Mesenteric fat pad (tissue), 1 donor: ENCODE results near the gene TOGARAM2. TPM values are rescaled to one million over a fixed set of nuclear protein-coding genes. Genes with fewer than 3 reads are reported as not detected.
"Not testable (repeated sequence)": the region's sequence is repeated elsewhere in the genome, so short reads cannot be mapped to it uniquely, and the experiment has no call there.

Source experiments
- DNase-seq: peaks from one replicate; pipeline ENCODE4 v3.0.0-alpha.2; 2020; ENCODE audit warnings: low spot score
- total RNA-seq: library from RNA; stranded (reverse); fragmentation: NEBNext Ultra II Directional; extraction: Animal tissue kit (Norgen Biotek cat#: 25700); gene quantifications from one replicate; pipeline ENCODE4 v1.2.1, GENCODE V29; 2021
- donor health status: DM: yes; HTN: yes; CAD: no.

The TOGARAM2 gene
- total RNA-seq, 1 donor from 2014 or later, result 0.39 TPM

- DNase-seq, result no peak
Measured at GRCh38 chr2:28976584-28976983, 4.5 kb upstream of the TOGARAM2 start.

- no peak for DNase-seq
Measured at GRCh38 chr2:28977176-28977875, 3.8 kb upstream of the TOGARAM2 start.

GRCh38 chr2:28978001-28978400 lies 3.1 kb upstream of the TOGARAM2 start:
- DNase-seq, result not testable (repeated sequence)

GRCh38 chr2:28978606-28979005 lies 2.5 kb upstream of the TOGARAM2 start:
- DNase-seq, result no peak

- no peak for DNase-seq
Measured at GRCh38 chr2:28979041-28979440, 2.1 kb upstream of the TOGARAM2 start.

- DNase-seq, result no peak
Measured at GRCh38 chr2:28979576-28980366, 1.3 kb upstream of the TOGARAM2 start.

GRCh38 chr2:28980368-28981015 lies 606 bp upstream of the TOGARAM2 start:
- DNase-seq, result no peak

- no peak for DNase-seq
Measured at GRCh38 chr2:28981620-28982376, 700 bp downstream of the TOGARAM2 start.

- no peak for DNase-seq
Measured at GRCh38 chr2:28982381-28982950, 1.4 kb downstream of the TOGARAM2 start.

- no peak for DNase-seq
Measured at GRCh38 chr2:28986429-28986828, 5.3 kb downstream of the TOGARAM2 start.

GRCh38 chr2:28989973-28990372 lies 8.9 kb downstream of the TOGARAM2 start:
- no peak for DNase-seq

GRCh38 chr2:28990445-28990844 lies 9.3 kb downstream of the TOGARAM2 start:
- DNase-seq, result no peak

- DNase-seq, result no peak
Measured at GRCh38 chr2:28991021-28991420, 9.9 kb downstream of the TOGARAM2 start.

- no peak for DNase-seq
Measured at GRCh38 chr2:28991460-28991859, 10.4 kb downstream of the TOGARAM2 start.

- DNase-seq, result no peak
Measured at GRCh38 chr2:28993206-28993960, 12.3 kb downstream of the TOGARAM2 start.

- no peak for DNase-seq
Measured at GRCh38 chr2:28994074-28994473, 13.0 kb downstream of the TOGARAM2 start.

- no peak for DNase-seq
Measured at GRCh38 chr2:28994679-28995078, 13.6 kb downstream of the TOGARAM2 start.

- DNase-seq, result no peak
Measured at GRCh38 chr2:28995765-28996750, 15.0 kb downstream of the TOGARAM2 start.

GRCh38 chr2:28997237-28997846 lies 16.2 kb downstream of the TOGARAM2 start:
- DNase-seq, result no peak
